Endothelial cell of umbilical vein (primary cell): Measurements from ENCODE around the gene SIRT3. TPM values are rescaled to one million over a fixed set of nuclear protein-coding genes. Genes with fewer than 3 reads are reported as not detected.
"Not testable (repeated sequence)": the region's sequence is repeated elsewhere in the genome, so short reads cannot be mapped to it uniquely, and the experiment has no call there.

ENCODE experiments used
- BruUV-seq: library from RNA; stranded (reverse); fragments of 400-500 nt; replicated peaks from 2 replicates; lab custom pipeline; 2021; lab: Mats Ljungman, UMichigan
- CTCF ChIA-PET: fragments of 300-600, 350-600 bp; sonication (Branson Sonifier 250); formaldehyde crosslinking; loops from one replicate; lab custom pipeline; 2021; ENCODE audit warnings: antibody characterized with exemption, inconsistent platforms; lab: Charles Lee
- POLR2A ChIA-PET: fragments of 300-600, 350-600 bp; sonication (Branson Sonifier 250); formaldehyde crosslinking; loops from one replicate; lab custom pipeline; 2021; ENCODE audit warnings: antibody characterized with exemption, inconsistent platforms; lab: Charles Lee
- DNase-seq: peaks from one replicate; pipeline ENCODE4 v3.0.0-alpha.2; 2011; ENCODE audit warnings: low read depth, low spot score
- FAIRE-seq: peaks from 2 replicates; lab custom pipeline; 2011; peaks lifted over from hg19 to GRCh38; lab: Jason Lieb, UNC
- H2AFZ ChIP-seq: 2 replicates; pipeline ENCODE4 v1.6.0; 2012; ENCODE audit warnings: low read depth, low read length, control low read depth, inconsistent platforms
- H3K27ac ChIP-seq: 2 replicates; pipeline ENCODE4 v1.5.1; 2011; ENCODE audit warnings: low read depth, mild to moderate bottlenecking, control low read depth, low read length, moderate library complexity; ENCODE audit not compliant: insufficient read depth
- H3K27me3 ChIP-seq, 2 experiments: 2 replicates each; pipeline versions ENCODE4 v1.6.0 to v1.6.1; 2011; ENCODE audit warnings: low read length in 2 of 2, mixed read lengths in 1 of 2; ENCODE audit not compliant: control insufficient read depth in 2 of 2, insufficient read depth in 2 of 2
- H3K36me3 ChIP-seq, 2 experiments: 2 replicates in 1 of 2; 3 replicates in 1 of 2; pipeline ENCODE4 v1.5.1; 2011; ENCODE audit warnings: low read length in 2 of 2, mild to moderate bottlenecking in 1 of 2, moderate library complexity in 1 of 2; ENCODE audit not compliant: control insufficient read depth in 2 of 2, insufficient read depth in 2 of 2; ENCODE audit errors: extremely low read depth in 1 of 2
- H3K4me1 ChIP-seq: 3 replicates; pipeline ENCODE4 v1.5.1; 2011; ENCODE audit warnings: mild to moderate bottlenecking, low read length; ENCODE audit not compliant: control insufficient read depth, insufficient read depth; ENCODE audit errors: extremely low read depth
- H3K4me2 ChIP-seq: 2 replicates; pipeline ENCODE4 v1.6.1; 2011; ENCODE audit warnings: low read length, control low read depth, mixed read lengths; ENCODE audit not compliant: insufficient read depth
- H3K4me3 ChIP-seq, 3 experiments: fragments of 200-600 bp in 1 of 3; sonication (generic), shearing (Covaris generic) in 1 of 3; replicated peaks in 1 of 3; 2 replicates each; pipeline ENCODE4 v1.5.1; 2011 to 2016; ENCODE audit warnings: control low read depth in 3 of 3, low read length in 3 of 3, mild to moderate bottlenecking in 2 of 3, inconsistent platforms in 1 of 3, low read depth in 1 of 3, moderate library complexity in 1 of 3; ENCODE audit not compliant: insufficient read depth in 1 of 3
- H3K79me2 ChIP-seq: 2 replicates; pipeline ENCODE4 v1.6.0; 2012; ENCODE audit warnings: low read length, inconsistent platforms; ENCODE audit not compliant: control insufficient read depth, insufficient read depth
- H3K9ac ChIP-seq: replicated peaks from 2 replicates; pipeline ENCODE3; 2011; ENCODE audit warnings: low read length, control low read depth; ENCODE audit not compliant: insufficient read depth; ENCODE audit errors: extremely low read depth
- H3K9me1 ChIP-seq: replicated peaks from 3 replicates; pipeline ENCODE4 v1.6.0; 2011; ENCODE audit warnings: mild to moderate bottlenecking, low read length; ENCODE audit not compliant: control insufficient read depth, insufficient read depth; ENCODE audit errors: extremely low read depth
- H3K9me3 ChIP-seq: replicated peaks from 2 replicates; pipeline ENCODE4 v1.5.1; 2012; ENCODE audit warnings: low read length, inconsistent platforms; ENCODE audit not compliant: control insufficient read depth, insufficient read depth
- H4K20me1 ChIP-seq: replicated peaks from 2 replicates; pipeline ENCODE3; 2011; ENCODE audit warnings: mild to moderate bottlenecking, low read length; ENCODE audit not compliant: control insufficient read depth, insufficient read depth; ENCODE audit errors: extremely low read depth
- dilution Hi-C: fragments of 300-500 bp; cut with MboI; formaldehyde crosslinking; loops from one replicate; pipeline ENCODE4 v1.15.0; 2019; ENCODE audit warnings: low sequenced_read_pairs; ENCODE audit not compliant: extremely low pct_ligation_motif_present
- intact Hi-C: fragments of 100-400 bp; cut with micrococcal nuclease; formaldehyde crosslinking; loops from one replicate; pipeline ENCODE4 v1.10.0; 2022
- polyA plus RNA-seq, 4 experiments: library from polyadenylated mRNA; depleted of rRNA in 3 of 4; stranded (reverse) in 3 of 4; unstranded in 1 of 4; fragments of >200 nt; gene quantifications; 2 replicates each; pipeline versions ENCODE4 v1.2.1 to v1.2.3, GENCODE V29; 2011 to 2012; ENCODE audit warnings: missing spikeins in 1 of 4
- total RNA-seq: library from RNA; stranded (reverse); gene quantifications from 2 replicates; pipeline ENCODE4 v1.2.3, GENCODE V29; 2021

SIRT3 gene
- total and polyA plus RNA-seq, 2 donors (not counting 3 experiments of a cell fraction or from before 2014, with no cell fraction given), result 12.0 to 18.3 TPM

- H3K4me3 ChIP-seq, H4K20me1 ChIP-seq, CTCF ChIA-PET, BruUV-seq, H3K27ac ChIP-seq, FAIRE-seq, DNase-seq, H2AFZ ChIP-seq, H3K9ac ChIP-seq, H3K27me3 ChIP-seq, dilution Hi-C loops, H3K79me2 ChIP-seq, POLR2A ChIA-PET, H3K4me2 ChIP-seq, H3K36me3 ChIP-seq, H3K9me3 ChIP-seq, H3K4me1 ChIP-seq, H3K9me1 ChIP-seq, intact Hi-C loops: not testable (repeated sequence)
These were observed 42.7 kb downstream of the SIRT3 start for GRCh38 chr11:193481-193880.

DNA sequence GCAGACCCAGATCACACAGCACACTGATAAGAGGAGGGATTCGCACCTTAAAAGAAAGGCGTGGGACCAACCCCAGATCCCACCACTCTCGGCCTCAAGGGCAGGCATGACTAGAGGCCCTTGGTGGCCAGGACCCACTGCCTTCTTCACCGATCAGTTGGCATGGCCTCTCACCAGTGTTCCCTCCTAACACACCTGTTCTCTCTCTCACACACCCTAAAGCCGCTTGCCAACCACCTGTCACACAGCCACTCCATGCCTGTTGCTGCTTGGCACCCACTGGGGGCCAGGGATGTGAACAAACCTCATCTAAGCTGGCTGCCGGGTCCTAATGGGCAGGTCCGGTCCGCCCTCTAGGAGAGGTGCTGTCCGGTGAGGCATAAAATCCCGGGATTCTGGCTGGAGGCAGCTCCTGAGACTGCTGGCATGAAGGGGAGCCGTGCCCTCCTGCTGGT is 43.4 kb downstream of the SIRT3 start, which contains the start of gene SCGB1C1:
SCGB1C1 (plus strand) TSS at position 405 of the 455 bp plus-strand sequence; CDS start at position 427, 22 bp downstream.
- dilution Hi-C loops, FAIRE-seq, H3K9ac ChIP-seq, POLR2A ChIA-PET, H3K4me1 ChIP-seq, H3K9me3 ChIP-seq, H3K36me3 ChIP-seq, H3K9me1 ChIP-seq, intact Hi-C loops, H3K4me2 ChIP-seq, DNase-seq, H3K79me2 ChIP-seq, BruUV-seq, CTCF ChIA-PET, H3K27ac ChIP-seq, H3K4me3 ChIP-seq, H3K27me3 ChIP-seq, H4K20me1 ChIP-seq, H2AFZ ChIP-seq: not testable (repeated sequence)

DNA sequence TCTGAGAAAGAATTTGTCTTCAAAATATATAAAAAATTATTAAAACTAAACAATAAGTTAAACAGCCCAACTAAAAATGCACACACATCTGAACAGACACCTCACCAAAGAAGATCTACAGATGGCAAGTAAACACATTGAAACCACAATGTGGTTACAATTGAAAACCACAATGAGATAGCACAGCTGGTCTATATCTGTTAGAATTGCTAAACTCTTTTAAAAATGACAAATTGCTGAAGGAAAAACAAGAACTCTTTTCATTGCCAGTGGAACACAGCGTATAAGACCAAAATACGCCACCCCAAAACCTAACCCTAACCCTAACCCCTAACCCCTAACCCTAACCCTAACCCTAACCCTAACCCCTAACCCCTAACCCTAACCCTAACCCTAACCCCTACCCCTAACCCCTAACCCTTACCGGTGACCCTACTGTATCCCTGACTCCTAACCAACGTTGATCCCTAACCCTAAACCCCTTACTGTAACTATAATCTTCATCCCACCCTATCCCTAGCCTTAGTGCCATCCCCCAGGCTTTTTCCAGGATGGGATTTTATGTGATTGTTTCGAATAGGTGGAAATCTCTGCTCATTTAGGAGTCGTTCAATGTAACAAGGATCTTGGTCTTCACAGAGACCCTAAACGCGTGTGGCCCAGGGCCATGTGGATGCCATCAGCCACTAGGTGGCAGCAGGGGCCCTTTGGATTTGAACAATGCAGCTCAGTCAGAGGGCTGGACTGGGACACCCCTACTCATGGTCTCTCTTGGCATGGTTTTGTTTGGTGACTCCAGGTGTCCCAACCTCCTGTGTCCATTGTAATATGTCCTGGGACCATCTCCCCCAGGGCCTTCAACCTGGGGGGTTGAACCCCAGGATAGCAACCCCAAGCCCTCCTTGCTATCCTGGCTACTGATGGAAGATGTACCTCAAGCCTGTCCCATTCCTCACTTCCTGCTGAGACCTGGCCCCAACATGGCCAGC is 44.4 kb downstream of the SIRT3 start:
- H3K9me1 ChIP-seq, DNase-seq, BruUV-seq, POLR2A ChIA-PET, H3K27me3 ChIP-seq, intact Hi-C loops, H3K9ac ChIP-seq, H3K79me2 ChIP-seq, H3K27ac ChIP-seq, H4K20me1 ChIP-seq, H2AFZ ChIP-seq, CTCF ChIA-PET, dilution Hi-C loops, H3K36me3 ChIP-seq, H3K4me3 ChIP-seq, H3K4me2 ChIP-seq, H3K4me1 ChIP-seq, H3K9me3 ChIP-seq: not testable (repeated sequence)
- peak; percentile 99 for FAIRE-seq

- H4K20me1 ChIP-seq, H3K4me2 ChIP-seq, H3K9me1 ChIP-seq, H3K79me2 ChIP-seq, BruUV-seq, H3K9ac ChIP-seq, H3K9me3 ChIP-seq, intact Hi-C loops, H2AFZ ChIP-seq, DNase-seq, H3K4me3 ChIP-seq, H3K27me3 ChIP-seq, CTCF ChIA-PET, H3K27ac ChIP-seq, H3K4me1 ChIP-seq, H3K36me3 ChIP-seq, FAIRE-seq, POLR2A ChIA-PET, dilution Hi-C loops: not testable (repeated sequence)
These were observed 45.6 kb downstream of the SIRT3 start for GRCh38 chr11:190546-190945.
